Ishikawa (cell line): ENCODE data around the gene ATF2.

ENCODE experiments used
- CEBPB ChIP-seq: IDR thresholded peaks from 2 replicates; pipeline ENCODE4 v1.6.1; 2012
- CREB1 ChIP-seq: IDR thresholded peaks from 2 replicates; pipeline ENCODE4 v1.6.1; 2012; ENCODE audit warnings: low read depth
- EGR1 ChIP-seq: IDR thresholded peaks from 2 replicates; pipeline ENCODE4 v1.6.1; 2012
- EP300 ChIP-seq: IDR thresholded peaks from 2 replicates; pipeline ENCODE4 v1.6.1; 2012; ENCODE audit warnings: borderline replicate concordance
- FOXM1 ChIP-seq: IDR thresholded peaks from 2 replicates; pipeline ENCODE4 v1.6.1; 2012; ENCODE audit warnings: low read depth, borderline replicate concordance
- MAX ChIP-seq: IDR thresholded peaks from 2 replicates; pipeline ENCODE4 v1.6.1; 2012
- NFIC ChIP-seq: IDR thresholded peaks from 2 replicates; pipeline ENCODE4 v1.6.1; 2012
- RAD21 ChIP-seq: IDR thresholded peaks from 2 replicates; pipeline ENCODE4 v1.6.1; 2012; ENCODE audit warnings: low read depth
- REST ChIP-seq: IDR thresholded peaks from 2 replicates; pipeline ENCODE4 v1.6.1; 2012; ENCODE audit warnings: low read depth, mild to moderate bottlenecking
- TAF1 ChIP-seq: IDR thresholded peaks from 2 replicates; pipeline ENCODE4 v1.6.1; 2012; ENCODE audit warnings: low read depth, mild to moderate bottlenecking
- TCF12 ChIP-seq: IDR thresholded peaks from 2 replicates; pipeline ENCODE4 v1.6.1; 2012; ENCODE audit warnings: low read depth
- TEAD4 ChIP-seq: IDR thresholded peaks from 2 replicates; pipeline ENCODE4 v1.6.1; 2012
- USF1 ChIP-seq: IDR thresholded peaks from 2 replicates; pipeline ENCODE4 v1.6.1; 2012
- YY1 ChIP-seq: IDR thresholded peaks from 2 replicates; pipeline ENCODE4 v1.6.1; 2012; ENCODE audit warnings: low read depth
- ZBTB7A ChIP-seq: IDR thresholded peaks from 2 replicates; pipeline ENCODE4 v1.6.1; 2012; ENCODE audit warnings: low read depth

The ATF2 gene

GRCh38 chr2:175026385-175026784 is 141.6 kb downstream of the ATF2 start:
- no peak for TF ChIP-seq EP300
- no peak for TF ChIP-seq REST
- no peak for TF ChIP-seq RAD21
- TF ChIP-seq CEBPB = no peak
- no peak for TF ChIP-seq USF1
- TF ChIP-seq TEAD4 = no peak
- TF ChIP-seq ZBTB7A = no peak
- no peak for TF ChIP-seq MAX
- no peak for TF ChIP-seq YY1
- TF ChIP-seq EGR1 = no peak
- no peak for TF ChIP-seq TAF1
- no peak for TF ChIP-seq FOXM1
- TF ChIP-seq NFIC = no peak
- TF ChIP-seq CREB1 = no peak
- TF ChIP-seq TCF12 = no peak

GRCh38 chr2:175025946-175026345 is 142.1 kb downstream of the ATF2 start:
- no peak for TF ChIP-seq FOXM1
- no peak for TF ChIP-seq ZBTB7A
- TF ChIP-seq RAD21 = no peak
- no peak for TF ChIP-seq MAX
- TF ChIP-seq YY1 = no peak

GRCh38 chr2:175025233-175025632 is 142.8 kb downstream of the ATF2 start:
- TF ChIP-seq CREB1 (no peak), CEBPB (no peak), FOXM1 (no peak), USF1 (no peak), TCF12 (no peak), YY1 (no peak), RAD21 (no peak), MAX (no peak), NFIC (no peak), TEAD4 (no peak), ZBTB7A (no peak), EP300 (no peak), REST (no peak), TAF1 (no peak), EGR1 (no peak)

- TF ChIP-seq MAX = no peak
- no peak for TF ChIP-seq ZBTB7A
- no peak for TF ChIP-seq TAF1
- no peak for TF ChIP-seq CREB1
- no peak for TF ChIP-seq YY1
- no peak for TF ChIP-seq REST
- no peak for TF ChIP-seq RAD21
- TF ChIP-seq CEBPB = no peak
- TF ChIP-seq FOXM1 = no peak
- no peak for TF ChIP-seq NFIC
- no peak for TF ChIP-seq USF1
- TF ChIP-seq EGR1 = no peak
- TF ChIP-seq EP300 = no peak
- TF ChIP-seq TCF12 = no peak
- no peak for TF ChIP-seq TEAD4
These were observed 145.1 kb downstream of the ATF2 start for GRCh38 chr2:175022923-175023322.
